ENCODE data around the gene TCF23.
A peak's percentile ranks its signal among the peaks of the same experiment; 100 is the strongest.

The TCF23 gene

GRCh38 chr2:27128668-27129571 lies 19.9 kb upstream of the TCF23 start:
- no peak for DNase-seq

- DNase-seq = no peak
Measured at GRCh38 chr2:27130396-27130795, 18.4 kb upstream of the TCF23 start.

GRCh38 chr2:27131429-27131828 lies 17.4 kb upstream of the TCF23 start:
- no peak for DNase-seq

- no peak for DNase-seq
Measured at GRCh38 chr2:27133195-27133875, 15.5 kb upstream of the TCF23 start.

- DNase-seq = peak; percentile 99
Measured at GRCh38 chr2:27133905-27134780, 14.7 kb upstream of the TCF23 start, which contains the start of gene PREB. TSS of gene PREB (minus strand) at chr2:27134636. CDS start at chr2:27134421, 215 bp downstream.

GRCh38 chr2:27134781-27135477 lies 13.9 kb upstream of the TCF23 start:
- DNase-seq = no peak

GRCh38 chr2:27135478-27135955 lies 13.3 kb upstream of the TCF23 start:
- no peak for DNase-seq

- DNase-seq = no peak
Measured at GRCh38 chr2:27136751-27137150, 12.1 kb upstream of the TCF23 start.

GRCh38 chr2:27137322-27137935 lies 11.4 kb upstream of the TCF23 start:
- DNase-seq = no peak

GRCh38 chr2:27138111-27138510 lies 10.7 kb upstream of the TCF23 start:
- no peak for DNase-seq

- DNase-seq = no peak
Measured at GRCh38 chr2:27139310-27139709, 9.5 kb upstream of the TCF23 start, which contains the start of gene PRR30. TSS of gene PRR30 (minus strand) at chr2:27139410. CDS start at chr2:27138329, 1,081 bp downstream.

GRCh38 chr2:27143285-27143684 lies 5.5 kb upstream of the TCF23 start:
- DNase-seq = no peak

GRCh38 chr2:27145682-27146081 lies 3.1 kb upstream of the TCF23 start:
- DNase-seq = no peak

GRCh38 chr2:27147935-27148334 lies 869 bp upstream of the TCF23 start:
- no peak for DNase-seq

GRCh38 chr2:27149570-27150405 lies 984 bp downstream of the TCF23 start:
- DNase-seq = no peak

GRCh38 chr2:27150639-27151230 lies 1.9 kb downstream of the TCF23 start:
- no peak for DNase-seq

- DNase-seq = no peak
Measured at GRCh38 chr2:27152102-27152795, 3.4 kb downstream of the TCF23 start.

GRCh38 chr2:27152796-27153464 lies 4.1 kb downstream of the TCF23 start:
- DNase-seq = no peak

GRCh38 chr2:27154488-27154887 lies 5.7 kb downstream of the TCF23 start:
- DNase-seq = no peak

Measured in right forelimb (tissue), 1 donor.